Inferior parietal cortex (tissue), 1 donor: ENCODE results near the gene KCTD8.
A peak's percentile ranks its signal among the peaks of the same experiment; 100 is the strongest.

Experiments
- DNase-seq: peaks from one replicate; pipeline ENCODE4 v3.0.0-alpha.2; 2016; ENCODE audit errors: extremely low spot score

Gene KCTD8

GRCh38 chr4:44448521-44449461, at the start of gene KCTD8:
TSS of gene KCTD8 (minus strand) at chr4:44448809.
- DNase-seq: peak; percentile 89

DNA sequence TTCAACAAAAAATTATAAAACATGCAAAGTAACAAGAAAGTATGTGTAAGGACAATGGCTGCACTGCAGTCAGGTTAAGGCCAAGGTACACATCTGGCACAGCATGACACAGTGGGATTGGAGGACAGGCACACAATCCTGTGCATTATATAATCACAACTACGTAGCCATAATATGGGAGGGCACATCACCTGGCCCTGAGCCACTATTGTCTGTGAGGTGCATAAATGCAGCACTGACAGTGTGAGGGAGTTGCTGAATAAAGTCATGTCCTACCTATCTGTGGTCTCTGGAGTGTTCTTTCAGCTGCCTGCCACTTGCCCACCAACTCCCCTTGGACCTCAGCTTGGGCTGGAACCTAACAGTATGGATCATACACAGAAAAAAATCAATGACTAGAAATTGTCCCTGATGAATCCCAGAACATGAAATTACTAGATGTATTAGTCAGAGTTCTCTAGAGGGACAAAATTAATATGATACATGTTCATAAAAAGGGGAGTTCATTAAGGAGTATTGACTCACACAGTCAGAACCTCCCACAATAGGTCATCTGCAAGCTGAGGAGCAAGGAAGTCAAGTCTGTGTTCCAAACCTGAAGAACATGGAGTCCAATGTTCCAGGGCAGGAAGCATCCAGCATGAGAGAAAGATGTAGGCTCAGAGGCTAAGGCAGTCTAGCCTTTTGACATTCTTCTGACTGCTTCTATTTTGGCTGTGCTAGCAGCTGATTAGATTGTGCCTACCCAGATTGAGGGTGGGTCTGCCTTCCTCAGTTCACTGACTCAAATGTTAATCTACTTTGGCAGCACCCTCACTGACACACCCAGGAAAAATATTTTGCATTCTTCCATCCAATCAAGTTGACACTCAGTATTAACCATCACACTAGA, 46.4 kb upstream of the KCTD8 start:
- DNase-seq: no peak

DNA sequence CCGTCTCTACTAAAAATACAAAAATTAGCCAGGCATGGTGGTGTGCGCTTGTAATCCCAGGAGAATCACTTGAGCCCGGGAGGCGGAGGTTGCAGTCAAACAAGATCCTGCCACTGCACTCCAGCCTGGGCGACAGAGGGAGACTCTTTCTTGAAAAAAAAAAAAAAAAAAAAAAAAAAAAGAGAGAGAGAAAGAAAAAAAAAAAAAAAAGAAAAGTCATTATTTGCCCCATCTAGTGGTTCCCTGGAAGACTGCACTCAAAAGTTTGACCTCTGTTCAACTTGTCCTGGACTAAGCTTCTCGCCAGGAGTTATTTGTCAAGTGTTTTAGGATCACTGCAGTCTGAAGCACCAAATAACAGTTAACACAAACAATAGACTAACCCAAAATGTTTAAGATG, 45.3 kb upstream of the KCTD8 start:
- DNase-seq: peak; percentile 37

GRCh38 chr4:44487341-44487740, 38.7 kb upstream of the KCTD8 start:
- no peak for DNase-seq

DNA sequence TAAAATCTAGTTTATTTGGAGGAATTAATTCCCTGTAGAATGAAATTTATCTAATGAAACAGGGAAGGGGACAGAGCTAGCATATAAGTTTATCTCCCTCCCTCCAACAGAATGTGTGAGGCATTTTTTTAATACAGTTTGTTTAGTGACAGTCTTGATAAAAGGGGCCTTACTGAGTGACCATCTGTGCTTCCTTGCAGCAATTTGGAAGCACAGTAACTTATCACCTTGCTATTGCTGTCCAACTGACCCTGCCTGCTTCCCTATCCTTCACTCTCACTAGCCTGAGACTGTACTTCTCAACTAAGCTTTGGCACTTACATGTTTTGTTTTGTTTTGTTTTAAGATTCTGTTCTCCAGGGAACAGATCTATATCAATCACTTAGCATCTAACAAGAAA, 31.1 kb upstream of the KCTD8 start:
- no peak for DNase-seq

DNA sequence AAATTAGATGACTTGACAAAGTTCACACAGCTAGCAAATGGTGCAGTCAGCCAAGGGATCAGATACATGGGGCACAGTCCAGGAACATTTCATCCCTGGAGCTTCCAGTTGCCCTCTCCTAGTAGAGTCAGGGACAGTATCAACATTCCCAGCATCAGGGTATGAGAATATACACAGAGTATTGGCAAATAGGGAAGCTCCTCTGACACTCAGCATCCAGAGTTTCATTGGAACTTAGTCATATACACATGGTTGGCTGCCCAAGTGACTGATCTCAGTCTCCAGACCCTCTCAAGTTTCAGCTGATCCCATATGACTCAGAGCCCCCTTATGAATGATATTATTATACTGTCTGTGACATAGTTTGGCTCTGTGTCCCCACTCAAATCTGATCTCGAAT, 13.7 kb upstream of the KCTD8 start:
- no peak for DNase-seq

- no peak for DNase-seq
These were observed 775 bp downstream of the KCTD8 start for GRCh38 chr4:44447563-44448504.

DNA sequence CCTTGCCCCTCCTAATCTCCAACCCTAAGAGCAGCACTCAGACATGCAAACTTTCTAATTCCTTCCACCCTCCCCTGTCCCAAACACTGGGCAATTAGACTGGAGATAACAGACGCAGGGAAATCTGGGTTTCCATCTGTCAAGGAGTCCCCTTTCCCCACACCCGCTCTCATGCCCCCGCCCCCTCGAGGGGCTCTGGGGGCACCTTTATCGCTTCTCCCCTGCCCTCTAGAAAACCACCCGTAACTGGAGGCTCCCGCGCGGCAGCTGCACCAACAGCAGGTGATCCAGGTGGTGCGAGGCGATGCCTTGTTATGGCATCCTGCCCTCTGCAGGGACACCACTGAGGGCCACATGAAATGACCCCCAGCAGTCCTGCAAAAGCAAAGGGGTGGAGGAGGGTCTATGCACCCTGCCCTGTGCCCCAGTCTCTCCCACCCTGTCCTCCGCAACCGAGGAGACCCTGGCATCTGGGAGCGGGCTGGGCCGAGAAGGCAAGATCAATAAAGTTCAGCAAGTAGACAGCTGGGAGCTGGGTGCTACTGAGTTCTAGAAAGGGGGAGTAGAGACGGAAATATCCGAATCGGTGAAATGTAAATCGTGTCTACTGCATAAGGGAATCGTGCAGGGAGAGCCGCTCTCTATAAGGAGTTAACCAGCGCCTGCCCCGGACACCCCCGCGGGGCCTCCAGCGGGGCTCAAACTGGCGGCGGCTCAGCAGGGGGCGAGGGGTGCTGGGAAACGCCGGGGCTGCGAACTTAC, 1.6 kb downstream of the KCTD8 start:
- DNase-seq: no peak

DNA sequence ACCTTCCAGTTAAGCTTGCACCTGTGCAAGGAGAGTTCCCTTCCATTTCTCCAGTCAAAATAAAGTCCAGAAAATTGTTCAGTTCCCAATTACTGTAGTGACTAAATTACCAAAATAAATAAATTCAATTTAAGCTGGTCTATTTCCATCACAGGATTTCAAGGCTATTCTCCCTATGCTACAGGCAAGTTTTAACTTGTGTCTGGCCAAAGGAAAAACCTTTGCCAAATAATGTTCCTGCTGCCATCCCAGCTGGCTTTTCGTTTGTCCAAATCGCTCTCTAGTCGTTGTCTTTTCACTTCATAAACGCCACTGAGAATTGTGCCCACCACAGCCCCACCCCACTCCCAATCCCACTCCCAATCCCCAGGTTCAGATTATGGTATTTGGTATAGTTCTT, 2.4 kb downstream of the KCTD8 start:
- DNase-seq: no peak

GRCh38 chr4:44438687-44439086, 9.9 kb downstream of the KCTD8 start:
- no peak for DNase-seq

DNA sequence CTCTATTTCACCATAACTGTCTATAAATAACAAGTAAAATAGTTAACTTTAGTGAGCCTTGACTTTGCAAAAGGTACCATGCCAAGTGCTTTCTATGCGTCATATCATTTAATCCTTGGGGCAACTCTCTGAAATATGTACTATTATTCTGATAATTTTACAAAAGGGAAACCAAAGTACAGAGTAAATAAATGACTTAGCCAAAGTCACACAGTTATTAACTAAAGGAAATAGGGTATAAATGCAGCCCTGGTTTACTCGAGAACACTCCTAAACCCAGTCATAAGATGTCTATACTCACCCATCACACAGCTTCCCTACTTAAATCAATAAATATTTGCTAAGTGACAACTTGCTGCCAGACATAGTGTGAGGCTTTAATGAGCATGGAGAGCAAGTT, 14.4 kb downstream of the KCTD8 start:
- no peak for DNase-seq

- DNase-seq: peak; percentile 62
These were observed 22.9 kb downstream of the KCTD8 start for GRCh38 chr4:44425614-44426208.

GRCh38 chr4:44422912-44423311, 25.7 kb downstream of the KCTD8 start:
- DNase-seq: no peak

DNA sequence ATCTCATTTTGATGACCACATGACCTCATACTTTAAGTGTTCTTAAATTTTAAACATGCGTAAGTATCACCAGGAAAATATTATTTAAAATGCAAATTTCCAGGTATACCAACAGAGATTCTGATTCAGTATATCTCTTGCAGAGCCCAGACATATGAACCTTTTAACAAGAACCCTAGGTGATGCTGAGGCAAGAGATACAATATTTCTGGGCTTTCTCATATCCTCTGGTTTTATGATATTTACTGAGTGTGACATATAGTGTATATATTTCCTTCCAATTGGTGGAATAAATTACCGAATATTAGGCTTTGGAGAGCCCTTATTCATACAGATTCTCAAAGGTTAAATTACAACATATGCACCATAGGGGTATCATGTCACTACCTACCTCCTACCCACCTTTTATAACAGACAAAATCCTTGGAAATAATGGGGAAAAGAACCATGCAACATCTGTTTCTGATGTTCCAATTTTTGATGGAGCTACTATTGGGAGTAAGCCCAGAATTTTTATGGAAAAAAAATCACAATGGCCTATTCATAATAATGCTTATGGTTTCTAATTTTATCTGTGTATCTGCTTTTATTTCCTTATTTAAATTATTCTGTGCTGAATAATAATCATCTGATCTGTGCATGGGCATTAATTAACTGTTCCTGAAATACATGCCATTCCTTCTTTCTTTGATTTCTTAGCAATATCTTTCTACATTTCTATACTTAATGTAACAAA, 27.1 kb downstream of the KCTD8 start:
- no peak for DNase-seq

- no peak for DNase-seq
These were observed 33.4 kb downstream of the KCTD8 start for GRCh38 chr4:44415251-44415650.

- DNase-seq: peak; percentile 34
These were observed 80.0 kb downstream of the KCTD8 start for GRCh38 chr4:44368413-44369167.

DNA sequence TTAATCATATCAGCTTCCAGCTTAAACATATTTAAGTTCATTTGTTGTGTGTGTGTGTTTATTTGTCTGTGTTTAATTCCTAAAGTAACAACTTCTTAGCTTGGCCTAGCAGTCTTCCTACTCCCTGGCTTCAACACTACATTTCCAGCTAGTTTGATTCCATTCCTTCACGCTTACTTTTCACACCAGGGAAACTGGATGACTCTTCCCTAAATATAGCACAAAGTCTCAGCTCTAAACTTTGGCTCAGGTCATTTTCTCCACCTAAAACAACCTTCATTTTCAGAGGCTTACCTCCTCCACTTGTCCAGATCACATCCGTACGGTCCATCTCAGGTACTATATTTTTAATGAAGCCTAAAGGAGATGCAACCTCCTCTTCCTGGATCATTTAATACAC, 94.4 kb downstream of the KCTD8 start:
- DNase-seq: no peak

DNA sequence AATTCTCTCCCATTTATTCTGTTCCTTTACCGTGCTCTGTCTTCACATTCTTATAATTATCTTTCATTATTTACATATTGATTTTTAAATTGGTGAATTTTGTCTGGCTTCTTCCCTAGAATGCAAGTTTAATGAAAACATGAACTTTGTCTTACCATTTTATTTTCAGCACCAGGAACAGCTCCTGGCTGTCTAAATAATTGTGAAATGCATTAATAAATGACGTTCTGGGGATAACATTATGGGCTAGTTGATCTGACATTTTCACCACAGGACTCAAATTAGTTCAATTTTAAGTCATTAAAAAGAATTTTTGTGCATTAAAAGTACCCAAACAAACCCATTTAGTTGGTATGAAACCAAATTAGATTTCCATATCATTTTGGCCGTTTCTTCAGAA, 97.5 kb downstream of the KCTD8 start:
- DNase-seq: no peak

GRCh38 chr4:44342800-44343199, 105.8 kb downstream of the KCTD8 start:
- no peak for DNase-seq
